Measurements from ENCODE around the gene SETD9.

SETD9 gene

DNA sequence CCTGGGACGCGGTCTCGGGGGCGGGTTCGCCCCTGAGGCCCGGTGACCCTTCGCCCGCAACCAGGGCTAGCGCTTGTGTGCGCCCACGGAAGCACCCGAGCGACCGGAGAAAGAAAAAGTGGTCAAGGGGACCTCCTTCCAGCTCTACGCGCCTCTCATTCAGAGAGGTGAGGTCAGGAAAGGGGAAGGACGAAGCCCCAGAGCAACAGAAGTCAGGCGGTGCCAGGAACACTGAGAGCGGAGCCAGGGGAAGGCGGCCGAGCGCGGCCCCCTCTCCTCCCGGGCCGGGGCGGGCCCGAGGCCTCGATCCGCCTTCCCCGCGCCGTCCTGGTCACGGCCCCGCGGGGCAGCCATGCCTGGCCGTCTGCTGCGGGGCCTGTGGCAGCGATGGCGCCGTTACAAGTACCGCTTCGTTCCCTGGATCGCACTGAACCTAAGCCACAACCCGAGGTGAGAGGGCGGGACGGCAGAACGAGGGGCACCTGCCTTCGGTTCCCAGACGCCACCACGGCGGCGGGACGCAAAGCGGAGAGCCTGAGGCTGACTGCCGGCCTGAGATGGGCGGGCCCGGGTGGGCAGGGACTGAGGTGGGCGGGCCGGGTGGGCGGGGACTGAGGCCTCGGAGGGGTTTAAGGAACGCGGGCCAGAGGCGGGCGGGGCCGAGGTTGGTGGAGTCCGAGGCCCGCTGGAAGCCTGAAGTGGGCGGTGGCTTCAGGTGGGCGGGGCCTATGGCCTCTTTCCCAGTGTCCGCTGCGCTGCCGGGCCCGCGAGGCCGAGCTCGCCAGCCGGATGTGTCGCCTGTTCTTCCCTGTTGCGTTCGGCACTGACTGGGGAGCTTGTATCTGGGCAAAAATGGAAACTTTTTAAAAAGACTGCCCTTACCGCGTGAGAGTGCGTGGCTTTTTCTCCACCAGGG is at the start of gene SETD9:
Gene SETD9, plus strand, starts transcription at position 303 of the 916 bp plus-strand sequence. Its CDS starts 50 bp downstream, at position 353.
- peak; percentile 68 for DNase-seq

GRCh38 chr5:56861893-56862485 is 47.4 kb upstream of the SETD9 start:
- DNase-seq: no peak

DNA sequence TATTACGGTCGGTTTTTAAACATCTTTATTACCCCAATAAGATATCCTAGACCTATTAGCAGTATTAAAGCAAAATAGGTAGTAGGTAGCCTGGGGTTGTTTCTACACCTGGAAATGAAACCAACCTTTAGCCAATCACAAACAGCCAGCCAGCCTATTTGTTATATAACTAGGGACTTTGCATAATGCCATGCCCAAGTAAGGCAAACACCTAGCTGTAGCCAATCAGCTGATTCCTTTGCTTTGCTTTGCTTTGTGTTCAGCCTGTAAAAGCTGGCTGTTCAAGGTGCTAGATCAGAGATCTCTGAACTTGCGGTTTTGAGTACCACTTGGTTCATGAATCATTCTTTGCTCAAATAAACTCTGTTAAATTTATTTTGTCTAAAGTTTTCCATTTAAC is 46.5 kb upstream of the SETD9 start:
- no peak for DNase-seq

GRCh38 chr5:56871777-56872176 is 37.6 kb upstream of the SETD9 start:
- no peak for DNase-seq

- no peak for DNase-seq
Measured at GRCh38 chr5:56873056-56873455, 36.3 kb upstream of the SETD9 start.

- DNase-seq: no peak
Measured at GRCh38 chr5:56876327-56876726, 33.1 kb upstream of the SETD9 start.

DNA sequence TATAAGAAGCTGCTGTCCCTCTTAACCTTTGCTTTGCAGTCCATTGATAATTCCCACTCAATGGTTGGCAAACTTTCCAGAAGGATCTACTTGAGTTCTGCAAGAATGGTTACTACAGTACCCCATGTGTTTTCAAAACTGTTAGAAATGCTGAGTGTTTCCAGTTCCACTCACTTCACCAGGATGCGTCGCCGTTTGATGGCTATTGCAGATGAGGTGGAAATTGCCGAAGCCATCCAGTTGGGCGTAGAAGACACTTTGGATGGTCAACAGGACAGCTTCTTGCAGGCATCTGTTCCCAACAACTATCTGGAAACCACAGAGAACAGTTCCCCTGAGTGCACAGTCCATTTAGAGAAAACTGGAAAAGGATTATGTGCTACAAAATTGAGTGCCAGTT is 27.8 kb upstream of the SETD9 start:
- no peak for DNase-seq

DNA sequence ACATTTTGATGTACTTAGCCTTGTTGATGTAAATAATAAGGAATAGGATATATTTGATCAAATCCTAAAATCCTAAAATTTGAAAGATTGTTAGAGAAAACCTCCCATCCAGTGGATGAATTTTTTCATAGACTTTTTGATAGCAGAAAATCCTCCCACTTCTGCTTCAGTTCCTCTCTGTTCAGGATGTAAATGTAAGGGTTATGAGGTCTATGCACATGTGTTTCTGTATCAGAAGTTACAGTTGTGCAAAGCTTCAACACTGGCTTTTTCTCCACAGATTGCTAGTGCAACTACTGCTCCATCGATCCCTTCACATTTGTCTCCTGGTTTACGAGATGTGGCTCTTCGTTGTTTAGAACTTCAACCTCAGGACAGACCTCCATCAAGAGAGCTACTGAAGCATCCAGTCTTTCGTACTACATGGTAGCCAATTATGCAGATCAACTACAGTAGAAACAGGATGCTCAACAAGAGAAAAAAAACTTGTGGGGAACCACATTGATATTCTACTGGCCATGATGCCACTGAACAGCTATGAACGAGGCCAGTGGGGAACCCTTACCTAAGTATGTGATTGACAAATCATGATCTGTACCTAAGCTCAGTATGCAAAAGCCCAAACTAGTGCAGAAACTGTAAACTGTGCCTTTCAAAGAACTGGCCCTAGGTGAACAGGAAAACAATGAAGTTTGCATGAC is 16.0 kb upstream of the SETD9 start:
- no peak for DNase-seq

- no peak for DNase-seq
Measured at GRCh38 chr5:56896763-56897162, 12.6 kb upstream of the SETD9 start.

DNA sequence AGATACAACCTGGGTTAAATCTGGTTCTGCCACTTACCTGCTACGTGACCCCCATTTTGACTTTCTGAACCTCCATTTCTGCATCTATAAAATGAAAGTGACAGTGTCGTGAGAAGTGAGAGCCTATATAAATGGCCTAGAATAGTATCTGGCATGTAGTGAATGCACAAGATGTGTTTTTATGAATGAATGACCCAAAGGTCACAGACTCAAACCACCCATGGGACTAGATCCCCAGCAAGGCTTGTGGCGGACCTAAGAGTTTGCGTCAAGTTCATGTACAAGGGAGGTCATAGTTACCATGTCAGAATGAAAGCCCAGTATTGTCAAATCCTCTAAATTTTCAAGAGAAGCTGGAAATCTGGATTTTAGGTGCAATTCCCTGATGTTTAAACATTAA is 11.2 kb upstream of the SETD9 start:
- DNase-seq: no peak

DNA sequence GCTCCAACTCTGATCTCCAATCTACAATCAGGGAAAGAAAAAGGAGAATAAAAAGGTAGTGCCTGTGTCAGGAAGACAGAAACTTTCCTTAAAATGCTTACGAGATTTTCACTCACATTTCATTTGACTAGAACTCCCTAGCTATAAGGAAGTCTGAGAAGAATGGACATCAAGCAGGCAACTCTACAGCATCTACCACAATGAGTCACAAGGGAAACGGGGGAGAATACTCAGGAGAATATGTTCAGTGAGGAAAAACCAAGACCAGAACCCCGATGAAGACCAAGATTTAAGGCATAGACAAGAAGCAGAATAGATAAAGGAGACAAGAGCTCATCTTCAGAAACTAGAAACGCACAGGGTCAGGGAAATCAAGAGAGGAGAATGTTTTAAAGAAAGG is 9.0 kb upstream of the SETD9 start:
- DNase-seq: no peak

GRCh38 chr5:56900858-56901578 is 8.4 kb upstream of the SETD9 start:
- DNase-seq: peak; percentile 30

DNA sequence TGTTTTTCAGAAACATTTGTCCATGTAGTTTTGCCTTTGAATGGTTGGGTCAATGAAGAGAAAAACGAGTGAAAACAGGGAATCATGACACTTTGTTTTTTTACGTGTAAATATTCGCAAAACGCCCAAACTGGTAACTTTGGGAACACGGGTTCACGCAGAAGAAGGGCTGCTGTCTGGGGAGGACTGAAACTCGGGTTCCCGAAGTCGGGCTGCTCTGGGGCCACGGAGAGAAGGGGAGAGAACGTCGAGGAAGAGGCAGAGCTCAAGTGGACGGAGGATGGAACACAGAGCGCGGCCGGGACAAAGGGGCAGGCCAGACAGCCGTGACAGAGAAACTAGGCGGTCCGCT is 478 bp upstream of the SETD9 start:
- DNase-seq: no peak

DNA sequence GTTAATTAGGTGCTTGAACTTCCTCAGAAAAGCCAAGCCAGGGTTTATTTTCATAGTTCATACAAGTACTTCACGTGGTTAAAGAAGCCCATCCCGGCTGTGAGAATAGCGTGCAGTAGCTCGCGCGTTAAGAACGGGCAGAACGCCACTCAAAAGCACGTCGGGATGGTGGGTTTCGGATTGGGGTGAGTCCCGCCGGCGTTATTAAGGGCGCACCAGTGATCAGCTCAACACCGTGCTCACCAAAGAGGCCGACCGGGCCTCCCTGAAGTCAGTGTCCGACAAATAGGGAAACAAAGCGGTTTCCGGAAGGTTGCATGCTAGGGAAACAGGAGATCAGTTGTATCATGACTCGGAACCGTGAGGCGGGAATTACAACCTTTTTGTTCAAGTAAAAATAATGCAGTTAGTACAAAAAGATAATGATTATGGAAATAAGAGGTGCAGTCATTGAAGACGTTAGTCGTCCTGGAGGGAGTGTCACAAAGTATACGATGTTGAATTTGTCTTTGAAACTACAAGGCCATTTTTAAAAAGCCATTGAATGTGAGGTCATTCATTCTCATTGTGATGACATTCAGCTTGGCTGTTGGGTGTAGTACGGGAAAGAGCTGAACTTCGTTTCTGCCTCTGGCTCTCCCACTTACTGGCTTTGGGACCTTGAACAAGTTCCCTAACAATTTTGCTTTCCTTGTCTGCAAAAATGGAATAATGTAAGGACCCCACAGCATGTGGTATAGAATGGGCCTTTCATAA is 992 bp downstream of the SETD9 start:
- DNase-seq: peak; percentile 9

GRCh38 chr5:56913766-56914165 is 4.4 kb downstream of the SETD9 start:
- no peak for DNase-seq

DNA sequence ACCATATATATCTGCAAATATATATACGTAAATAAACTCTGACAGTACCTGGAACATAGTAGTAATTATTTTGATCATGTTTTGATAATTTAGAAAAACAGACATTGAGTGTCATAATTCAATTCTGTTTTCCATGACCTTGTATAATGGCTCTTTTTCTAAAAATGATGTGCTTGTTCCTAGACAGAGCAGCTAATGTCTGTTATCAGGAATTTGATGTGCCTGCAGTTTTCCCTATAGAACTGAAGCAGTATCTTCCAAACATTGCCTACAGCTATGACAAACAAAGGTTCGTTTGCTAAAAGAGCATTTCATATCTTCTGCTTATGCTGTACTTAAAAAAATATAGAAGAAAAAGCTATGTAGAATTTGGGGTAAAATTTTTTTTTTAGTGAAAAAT is 5.3 kb downstream of the SETD9 start:
- no peak for DNase-seq

GRCh38 chr5:56917534-56917933 is 8.1 kb downstream of the SETD9 start:
- DNase-seq: no peak

DNA sequence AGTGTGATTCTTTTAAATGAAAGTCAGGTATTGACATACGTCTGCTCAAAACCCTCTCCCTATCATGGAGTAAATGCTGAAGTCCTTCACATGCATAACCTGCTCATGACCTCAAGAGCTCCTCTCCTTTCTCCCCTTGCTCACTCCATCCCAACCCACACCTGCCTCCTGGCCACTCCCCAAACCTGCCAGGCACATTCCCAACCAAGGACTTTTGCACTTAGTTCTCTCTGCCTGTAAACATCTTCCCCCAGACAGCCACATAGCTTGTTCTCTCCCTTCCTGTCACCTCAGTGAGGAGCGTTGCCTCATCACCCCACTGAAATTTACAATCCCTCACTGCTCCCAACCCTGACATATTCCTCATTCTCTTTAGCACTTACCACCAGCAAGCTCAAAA is 8.7 kb downstream of the SETD9 start:
- no peak for DNase-seq

- DNase-seq: no peak
Measured at GRCh38 chr5:56919942-56920662, 10.7 kb downstream of the SETD9 start.

DNA sequence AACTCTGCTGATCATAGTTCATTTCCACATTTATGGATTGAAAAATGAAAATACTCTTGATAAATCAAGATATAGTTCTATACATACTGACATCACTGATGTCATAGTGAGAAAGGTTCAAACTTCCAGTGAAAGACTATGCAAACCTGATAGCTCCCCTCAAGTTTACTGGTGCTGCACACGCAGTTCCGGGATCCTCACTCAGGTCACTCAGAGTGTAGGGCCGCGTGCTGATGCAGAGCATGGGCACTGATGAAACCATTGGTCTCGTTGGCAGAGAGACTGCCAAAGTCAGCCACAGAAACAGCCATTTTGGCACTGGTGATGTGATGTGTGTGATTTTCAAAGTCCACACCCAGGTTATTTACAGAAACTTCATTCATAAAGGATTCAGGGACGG is 13.5 kb downstream of the SETD9 start:
- no peak for DNase-seq

GRCh38 chr5:56934325-56934724 is 24.9 kb downstream of the SETD9 start:
- DNase-seq: no peak

GRCh38 chr5:56938858-56939257 is 29.5 kb downstream of the SETD9 start:
- DNase-seq: no peak
